Kidney (tissue), 14 donors: ENCODE data around the gene KCP. TPM values are rescaled to one million over a fixed set of nuclear protein-coding genes. Genes with fewer than 3 reads are reported as not detected.

Experiments
- DNase-seq, 5 donors: peaks; one replicate each; pipeline ENCODE4 v3.0.0-alpha.2; 2013 to 2020
- FAIRE-seq: peaks from 2 replicates; lab custom pipeline; 2012; peaks lifted over from hg19 to GRCh38; lab: Jason Lieb, UNC
- H3K27ac ChIP-seq, 2 donors: one replicate each; pipeline ENCODE4 v1.7.0; 2013; ENCODE audit warnings: low read depth in 2 of 2, low read length in 2 of 2, inconsistent platforms in 1 of 2
- H3K27me3 ChIP-seq: one replicate; pipeline ENCODE4 v1.7.1; 2013; ENCODE audit warnings: low read length, inconsistent platforms; ENCODE audit not compliant: control insufficient read depth, insufficient read depth
- H3K36me3 ChIP-seq, 3 donors: one replicate each; pipeline versions ENCODE4 v1.7.0 to v1.7.1; 2013; ENCODE audit warnings: low read length in 3 of 3, control low read depth in 1 of 3, inconsistent platforms in 1 of 3; ENCODE audit not compliant: insufficient read depth in 3 of 3, control insufficient read depth in 2 of 3
- H3K4me1 ChIP-seq, 3 donors: one replicate each; pipeline versions ENCODE4 v1.7.0 to v1.7.1; 2013; ENCODE audit warnings: low read length in 3 of 3, inconsistent platforms in 1 of 3, low read depth in 1 of 3; ENCODE audit not compliant: control insufficient read depth in 2 of 3, insufficient read depth in 2 of 3
- H3K4me3 ChIP-seq, 3 donors: one replicate each; pipeline versions ENCODE4 v1.7.0 to v1.8.1; 2013; ENCODE audit warnings: low read length in 3 of 3, control low read depth in 1 of 3, inconsistent platforms in 1 of 3
- H3K9ac ChIP-seq, 3 donors: one replicate each; pipeline versions ENCODE4 v1.7.0 to v1.7.1; 2013; ENCODE audit warnings: low read length in 3 of 3, control low read depth in 1 of 3, inconsistent platforms in 1 of 3
- H3K9me3 ChIP-seq, 3 donors: one replicate each; pipeline versions ENCODE4 v1.7.0 to v1.7.1; 2013; ENCODE audit warnings: low read length in 3 of 3, control low read depth in 1 of 3, inconsistent platforms in 1 of 3; ENCODE audit not compliant: control insufficient read depth in 2 of 3, insufficient read depth in 1 of 3
- CTCF ChIP-seq: IDR thresholded peaks from 3 replicates; pipeline ENCODE4 v1.5.1; 2012; ENCODE audit warnings: mild to moderate bottlenecking, moderate library complexity, borderline replicate concordance; ENCODE audit not compliant: insufficient read depth; ENCODE audit errors: extremely low read depth
- intact Hi-C: fragments of 100-400 bp; cut with DNase I; formaldehyde crosslinking; loops from one replicate; pipeline ENCODE4 v1.11.1; 2022
- polyA plus RNA-seq: library from polyadenylated mRNA; stranded (reverse); fragments of 350-450 nt; fragmentation: Illumina TruSeq; extraction: RNeasy Lipid Tissue Mini Kit (QIAGEN cat#74804); gene quantifications from one replicate; pipeline ENCODE4 v1.2.3, GENCODE V29; 2014; ENCODE audit warnings: low read depth, low replicate concordance; ENCODE audit not compliant: insufficient read depth
- total RNA-seq: library from RNA; stranded (reverse); fragmentation: NEBNext Ultra II Directional; extraction: Animal tissue kit (Norgen Biotek cat#: 25700); gene quantifications from one replicate; pipeline ENCODE4 v1.2.1, GENCODE V29; 2021
- donor health status: control.
- donor health status: control.
- donor health status: control.
- donor health status: control.
- donor health status: control.
- donor health status: DM: yes; HTN: yes; CAD: no.
- donor health status: Normal renal cell carcinoma (clear cell type).

The KCP gene
- total and polyA plus RNA-seq, 2 donors from 2014 or later, result 7.7 to 44.6 TPM

- no peaks in the 10 kb centered on the region for H3K9me3 ChIP-seq
- DNase-seq (no peak), FAIRE-seq (no peak)
- H3K36me3 ChIP-seq, result no peaks in the 10 kb centered on the region
- H3K27me3 ChIP-seq, result peaks cover 2% of the 10 kb centered on the region
- H3K9ac ChIP-seq, result no peak overlapping the region
- H3K4me1 ChIP-seq, result peaks cover 0 to 13% (median 4%) of the 10 kb centered on the region in 3 donors
- no peak overlapping the region for H3K4me3 ChIP-seq
- intact Hi-C loops, result no loop called here
- no peak overlapping the region for H3K27ac ChIP-seq
- TF ChIP-seq CTCF, result no peak
Observed at GRCh38 chr7:128941946-128942526, 31.5 kb upstream of the KCP start.

DNA sequence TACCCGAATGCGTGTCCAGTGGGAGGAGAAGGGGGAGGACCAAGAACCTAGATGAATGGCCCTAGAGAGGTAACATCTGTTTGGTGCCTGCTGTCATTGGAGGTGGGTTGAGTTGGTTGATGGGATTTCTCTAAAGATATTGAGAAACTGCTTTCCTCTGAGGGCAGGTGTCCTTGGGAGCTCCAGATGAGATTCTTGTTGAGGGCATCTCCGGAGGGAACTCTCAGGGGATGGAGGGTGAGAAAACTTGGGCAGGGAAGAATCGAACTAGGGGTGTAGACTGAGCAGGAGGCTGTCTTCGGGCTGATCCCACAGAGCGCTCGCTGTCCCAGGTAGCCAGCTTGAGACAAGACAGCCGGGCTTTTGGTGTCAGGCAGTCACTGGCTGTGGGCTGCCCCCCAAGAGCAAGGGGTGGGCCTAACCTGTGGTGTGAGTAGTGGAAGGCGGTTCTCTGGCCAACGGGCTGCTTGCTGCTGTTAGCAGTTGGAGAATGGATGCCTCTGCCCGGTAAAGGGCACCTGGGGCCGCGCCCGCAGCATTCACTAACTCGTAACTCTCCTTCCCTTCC lies 30.9 kb upstream of the KCP start:
- no peak overlapping the region for H3K4me3 ChIP-seq
- TF ChIP-seq CTCF, result no peak
- H3K27ac ChIP-seq, result no peak overlapping the region
- no peaks in the 10 kb centered on the region for H3K36me3 ChIP-seq
- no peak overlapping the region for H3K9ac ChIP-seq
- intact Hi-C loops, result no loop called here
- FAIRE-seq (no peak), DNase-seq (no peak)
- peaks cover 0 to 13% (median 9%) of the 10 kb centered on the region in 3 donors for H3K4me1 ChIP-seq
- peaks cover 2% of the 10 kb centered on the region for H3K27me3 ChIP-seq
- H3K9me3 ChIP-seq, result no peaks in the 10 kb centered on the region

DNA sequence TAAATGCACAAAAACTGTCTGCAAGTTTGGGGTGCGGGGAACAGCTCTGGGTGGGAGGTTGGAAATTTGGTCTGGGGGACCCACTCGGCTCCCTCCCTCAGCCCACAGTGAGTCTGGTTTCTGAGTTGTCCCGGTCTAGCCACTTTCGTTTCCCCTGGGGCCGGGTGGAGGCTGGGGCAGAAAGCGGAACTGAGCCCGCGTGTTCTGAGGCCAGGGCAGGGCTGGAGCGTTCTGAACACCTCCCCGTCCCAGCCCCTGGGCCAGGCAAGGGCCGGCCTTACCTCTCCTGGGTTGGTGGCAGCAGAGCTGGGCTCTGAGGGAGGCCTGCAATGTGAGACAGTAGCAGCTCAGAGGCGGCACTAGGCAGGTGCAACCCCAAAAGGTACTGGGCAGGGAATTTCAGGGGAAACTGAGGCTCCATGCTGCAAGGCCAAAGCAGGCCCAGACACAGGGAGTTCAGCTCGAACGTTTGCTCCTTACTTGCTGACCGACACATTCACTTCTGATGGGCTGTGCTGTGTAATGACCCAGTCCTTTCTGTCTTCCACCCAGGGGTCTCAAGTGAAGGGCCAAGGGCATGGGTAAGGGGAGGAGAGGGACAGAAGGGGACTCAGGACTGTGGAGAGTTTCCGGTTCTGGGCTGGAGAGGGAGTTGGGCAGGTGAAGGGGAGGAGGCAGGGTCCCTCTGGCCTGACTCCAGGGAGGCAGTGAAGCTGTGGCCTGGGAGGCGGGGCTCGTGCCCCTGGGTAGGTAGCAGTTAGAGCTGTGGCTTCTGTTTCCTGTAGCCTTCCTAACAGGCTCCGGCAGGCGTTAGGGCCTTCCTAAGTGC lies 30.2 kb upstream of the KCP start:
- no peaks in the 10 kb centered on the region for H3K9me3 ChIP-seq
- intact Hi-C loops, result no loop called here
- peak overlapping the region in 1 of 2 donors; percentile 20 for H3K27ac ChIP-seq
- no peak overlapping the region for H3K9ac ChIP-seq
- H3K4me3 ChIP-seq, result peak overlapping the region in 1 of 3 donors; percentile 3
- DNase-seq, result peak in 1 of 5 donors; percentile 88
- H3K27me3 ChIP-seq, result peaks cover 2% of the 10 kb centered on the region
- FAIRE-seq, result no peak
- peaks cover 0 to 13% (median 9%) of the 10 kb centered on the region in 3 donors for H3K4me1 ChIP-seq
- H3K36me3 ChIP-seq, result no peaks in the 10 kb centered on the region
- TF ChIP-seq CTCF, result no peak
